IMR-90 (cell line): ENCODE results near the gene TP73. TPM values are rescaled to one million over a fixed set of nuclear protein-coding genes. Genes with fewer than 3 reads are reported as not detected.

Experiments
- ATAC-seq: fragments of 200-7000 bp; cut with Tn5 transposase; 2 replicates; pipeline ENCODE4 v1.9.1; 2020; ENCODE audit warnings: low read depth, mild to moderate bottlenecking, moderate library complexity
- BruUV-seq: library from RNA; stranded (reverse); fragments of 400-500 nt; replicated peaks from 2 replicates; lab custom pipeline; 2021; lab: Mats Ljungman, UMichigan
- CTCF ChIA-PET: fragments of 300-600 bp; formaldehyde crosslinking; extraction: SDS; loops from one replicate; lab custom pipeline; 2021; ENCODE audit warnings: antibody characterized with exemption; lab: Yijun Ruan, JAX
- POLR2A ChIA-PET: fragments of 300-600 bp; sonication (Branson Sonifier 250); formaldehyde crosslinking; loops from one replicate; lab custom pipeline; 2022; ENCODE audit warnings: antibody characterized with exemption; ENCODE audit not compliant: unreplicated experiment; lab: Charles Lee
- DNase-seq: peaks from one replicate; pipeline ENCODE4 v3.0.0; 2013
- H2AFZ ChIP-seq: replicated peaks from 2 replicates; pipeline ENCODE3; 2013; ENCODE audit warnings: low read length, mild to moderate bottlenecking; ENCODE audit not compliant: poor library complexity
- H2AK5ac ChIP-seq: 2 replicates; pipeline ENCODE4 v1.6.1; 2013; ENCODE audit warnings: low read depth, low read length, inconsistent platforms
- H2AK9ac ChIP-seq: replicated peaks from 2 replicates; pipeline ENCODE3; 2013; ENCODE audit warnings: mild to moderate bottlenecking, low read depth, low read length, moderate library complexity; ENCODE audit not compliant: poor library complexity
- H2BK120ac ChIP-seq: 2 replicates; pipeline ENCODE4 v1.6.1; 2013; ENCODE audit warnings: low read depth, low read length, inconsistent platforms
- H2BK15ac ChIP-seq: 3 replicates; pipeline ENCODE4 v1.6.1; 2013; ENCODE audit warnings: low read depth, low read length, inconsistent platforms
- H2BK20ac ChIP-seq: 2 replicates; pipeline ENCODE4 v1.6.1; 2013; ENCODE audit warnings: low read depth, mild to moderate bottlenecking, inconsistent platforms, low read length, moderate library complexity
- H2BK5ac ChIP-seq: 2 replicates; pipeline ENCODE4 v1.6.1; 2013; ENCODE audit warnings: mild to moderate bottlenecking, low read depth, low read length, inconsistent platforms; ENCODE audit not compliant: poor library complexity, severe bottlenecking
- H3K14ac ChIP-seq: replicated peaks from 2 replicates; pipeline ENCODE4 v1.6.1; 2013; ENCODE audit warnings: low read depth, low read length, inconsistent platforms
- H3K18ac ChIP-seq: 2 replicates; pipeline ENCODE4 v1.6.1; 2013; ENCODE audit warnings: low read depth, low read length, control low read depth
- H3K23ac ChIP-seq: 2 replicates; pipeline ENCODE4 v1.6.1; 2013; ENCODE audit warnings: low read depth, low read length, inconsistent platforms
- H3K27ac ChIP-seq: 2 replicates; pipeline ENCODE4 v1.5.1; 2013; ENCODE audit warnings: mild to moderate bottlenecking, control low read depth, low read length; ENCODE audit not compliant: insufficient read depth
- H3K27me3 ChIP-seq: 2 replicates; pipeline ENCODE4 v1.6.1; 2013; ENCODE audit warnings: low read length; ENCODE audit not compliant: control insufficient read depth, insufficient read depth
- H3K36me3 ChIP-seq: 2 replicates; pipeline ENCODE4 v1.6.1; 2013; ENCODE audit warnings: low read length, mixed read lengths; ENCODE audit not compliant: control insufficient read depth, insufficient read depth
- H3K4ac ChIP-seq: 2 replicates; pipeline ENCODE4 v1.6.1; 2013; ENCODE audit warnings: low read depth, low read length, inconsistent platforms
- H3K4me1 ChIP-seq: 2 replicates; pipeline ENCODE4 v1.6.1; 2013; ENCODE audit warnings: low read length, mixed read lengths; ENCODE audit not compliant: control insufficient read depth, insufficient read depth
- H3K4me2 ChIP-seq: 2 replicates; pipeline ENCODE4 v1.6.1; 2013; ENCODE audit warnings: low read depth, mild to moderate bottlenecking, control low read depth, low read length, moderate library complexity
- H3K4me3 ChIP-seq: 2 replicates; pipeline ENCODE4 v1.5.1; 2013; ENCODE audit warnings: low read depth, mild to moderate bottlenecking, control low read depth, low read length, moderate library complexity; ENCODE audit not compliant: insufficient read depth
- H3K56ac ChIP-seq: 2 replicates; pipeline ENCODE4 v1.6.1; 2013; ENCODE audit warnings: low read length, inconsistent platforms; ENCODE audit not compliant: insufficient read depth; ENCODE audit errors: extremely low read depth
- H3K79me1 ChIP-seq, 2 experiments: 2 replicates each; pipeline ENCODE4 v1.6.1; 2013; ENCODE audit warnings: low read length in 2 of 2, inconsistent platforms in 1 of 2, low read depth in 1 of 2
- H3K9ac ChIP-seq: 2 replicates; pipeline ENCODE4 v1.6.1; 2013; ENCODE audit warnings: low read depth, low read length, control low read depth
- H3K9me1 ChIP-seq: 2 replicates; pipeline ENCODE4 v1.6.1; 2013; ENCODE audit warnings: low read length, inconsistent platforms; ENCODE audit not compliant: insufficient read depth
- H3K9me3 ChIP-seq: 2 replicates; pipeline ENCODE4 v1.6.1; 2013; ENCODE audit warnings: low read length; ENCODE audit not compliant: control insufficient read depth, insufficient read depth
- H4K20me1 ChIP-seq: 2 replicates; pipeline ENCODE4 v1.6.1; 2013; ENCODE audit warnings: low read length, inconsistent platforms; ENCODE audit not compliant: insufficient read depth
- H4K5ac ChIP-seq: 2 replicates; pipeline ENCODE4 v1.6.1; 2013; ENCODE audit warnings: mild to moderate bottlenecking, low read depth, low read length, control low read depth
- H4K8ac ChIP-seq, 2 experiments: 2 replicates each; pipeline ENCODE4 v1.6.1; 2013; ENCODE audit warnings: low read depth in 2 of 2, low read length in 2 of 2, control low read depth in 1 of 2, inconsistent platforms in 1 of 2
- H4K91ac ChIP-seq: 2 replicates; pipeline ENCODE4 v1.6.1; 2013; ENCODE audit warnings: low read depth, low read length, inconsistent platforms; ENCODE audit not compliant: insufficient read depth
- FOS ChIP-seq: fragments of 150-350 bp; IDR thresholded peaks from 2 replicates; pipeline ENCODE4 v1.6.1; 2016; ENCODE audit warnings: low read depth, low read length
- WGBS, 2 experiments: methylation state at CpG; one replicate each; pipeline versions ENCODE4 v1.1.5 to v1.1.7; 2013; ENCODE audit warnings: missing lambda C conversion rate in 2 of 2; ENCODE audit not compliant: insufficient read length in 1 of 2; ENCODE audit errors: extremely low coverage in 2 of 2; 5-methylcytosine and 5-hydroxymethylcytosine counted together
- dilution Hi-C: fragments of 300-500 bp; cut with HindIII; formaldehyde crosslinking; loops from one replicate; pipeline ENCODE4 v1.14.3; 2018; ENCODE audit warnings: low sequenced_read_pairs; ENCODE audit not compliant: unreplicated experiment
- in situ Hi-C: fragments of 300-500 bp; cut with MboI; formaldehyde crosslinking; loops from 3 replicates; pipeline ENCODE4 v1.14.3; 2019; ENCODE audit warnings: low sequenced_read_pairs, inconsistent platforms, mixed read lengths
- intact Hi-C: fragments of 100-400 bp; cut with micrococcal nuclease; formaldehyde crosslinking; loops from 2 replicates; pipeline ENCODE4 v1.10.0; 2022
- polyA plus RNA-seq, 3 experiments: library from polyadenylated mRNA; depleted of rRNA; stranded (reverse); fragments of >200 nt; gene quantifications; 2 replicates each; pipeline ENCODE4 v1.2.3, GENCODE V29; 2012; ENCODE audit warnings: low replicate concordance in 1 of 3
- total RNA-seq: library from RNA; depleted of rRNA; stranded (reverse); fragments of >200 nt; gene quantifications from 2 replicates; pipeline ENCODE4 v1.2.3, GENCODE V29; 2012

The TP73 gene
- total and polyA plus RNA-seq, 2 of the 4 experiments (the other 2 are of a cell fraction): not detected

DNA sequence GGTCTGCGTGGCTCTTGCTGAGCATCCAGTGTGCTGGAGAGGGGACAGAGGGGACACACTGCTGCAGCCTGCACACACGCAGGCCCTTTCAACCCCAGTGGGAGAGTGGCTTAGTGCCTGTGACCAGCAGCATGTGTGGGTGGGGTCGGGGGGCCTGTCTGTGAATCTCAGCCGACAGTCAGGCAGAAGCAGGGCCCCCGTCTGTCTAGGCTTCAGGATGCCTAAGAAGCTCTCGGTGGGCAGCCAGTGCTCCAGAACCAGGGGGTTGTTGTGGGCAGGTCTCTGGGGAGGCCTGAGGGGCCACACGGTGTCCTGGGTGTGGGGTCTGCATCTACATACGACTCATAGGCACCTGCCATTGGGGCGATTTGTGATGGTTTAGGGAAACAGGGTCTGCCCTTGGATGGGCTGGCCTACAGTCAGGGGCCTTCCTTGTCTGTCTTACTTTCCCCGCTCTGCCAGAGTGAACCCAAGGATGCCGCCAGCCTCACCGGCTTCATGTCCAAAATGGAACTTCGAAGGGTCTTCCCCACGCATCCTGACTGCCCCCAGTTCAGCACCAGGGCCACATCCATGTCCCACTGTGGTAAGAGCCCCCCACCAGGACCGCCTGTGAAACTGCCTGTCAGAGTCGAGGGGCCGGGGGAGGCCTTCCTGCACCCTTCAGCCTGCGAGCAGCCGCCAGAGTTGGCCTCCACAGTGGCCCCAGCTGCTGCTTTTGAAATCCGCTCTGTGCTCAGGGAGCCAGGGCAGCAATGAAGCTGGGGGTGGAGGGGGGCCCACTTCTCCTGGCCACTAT lies 101.5 kb downstream of the TP73 start:
- no peak overlapping the region for H4K5ac ChIP-seq
- intact Hi-C loops: no loop called here
- no peak overlapping the region for H3K9ac ChIP-seq
- no peak overlapping the region for H2BK5ac ChIP-seq
- no peak overlapping the region for H2BK20ac ChIP-seq
- no TSS peak for BruUV-seq
- 70% methylated on average over 8 of the region's 20 CpGs; no CpG with 5 or more reads in 1 of the 2 experiments for WGBS, 2 experiments
- no peak overlapping the region for H3K56ac ChIP-seq
- no peak overlapping the region for H3K14ac ChIP-seq
- no peak overlapping the region for H3K4me3 ChIP-seq
- H3K4ac ChIP-seq: no peak overlapping the region
- H2AK9ac ChIP-seq: no peak overlapping the region
- H3K79me1 ChIP-seq: no peaks in the 10 kb centered on the region
- no peak overlapping the region for H4K91ac ChIP-seq
- no peak for ATAC-seq
- H3K27ac ChIP-seq: no peak overlapping the region
- no peaks in the 10 kb centered on the region for H3K9me1 ChIP-seq
- H2AK5ac ChIP-seq: no peak overlapping the region
- peaks cover 36% of the 10 kb centered on the region for H3K27me3 ChIP-seq
- ChIA-PET POLR2A (no interaction called here), CTCF (no interaction called here)
- H3K23ac ChIP-seq: no peak overlapping the region
- no peaks in the 10 kb centered on the region for H3K4me1 ChIP-seq
- no peak overlapping the region for H2AFZ ChIP-seq
- no peak overlapping the region for H3K18ac ChIP-seq
- no peaks in the 10 kb centered on the region for H3K9me3 ChIP-seq
- no peaks in the 10 kb centered on the region for H4K20me1 ChIP-seq
- no peak overlapping the region for H2BK15ac ChIP-seq
- dilution Hi-C loops: no loop called here
- H3K4me2 ChIP-seq: no peak overlapping the region
- H2BK120ac ChIP-seq: no peak overlapping the region
- in situ Hi-C loops: no loop called here
- no peak for DNase-seq
- H3K36me3 ChIP-seq: no peaks in the 10 kb centered on the region
- H4K8ac ChIP-seq: no peak overlapping the region
- TF ChIP-seq FOS: no peak
